Fibroblast of lung (primary cell): Measurements from ENCODE around the gene ZC3H7B.

Source experiments
- EZH2 ChIP-seq: IDR thresholded peaks from 2 replicates; pipeline ENCODE4 v1.5.1; 2012; ENCODE audit warnings: low read length, control low read depth, mild to moderate bottlenecking; ENCODE audit errors: missing control alignments
- TF ChIP-seq, protein P1 (sequence below), 2 donors: IDR thresholded peaks in 1 of 2; conservative IDR thresholded peaks in 1 of 2; 1 replicate in 1 of 2; 2 replicates in 1 of 2; pipeline ENCODE4 v1.5.1; 2011 to 2012; ENCODE audit warnings: low read length in 2 of 2, control low read depth in 1 of 2, inconsistent platforms in 1 of 2, low read depth in 1 of 2, mild to moderate bottlenecking in 1 of 2

DNA sequence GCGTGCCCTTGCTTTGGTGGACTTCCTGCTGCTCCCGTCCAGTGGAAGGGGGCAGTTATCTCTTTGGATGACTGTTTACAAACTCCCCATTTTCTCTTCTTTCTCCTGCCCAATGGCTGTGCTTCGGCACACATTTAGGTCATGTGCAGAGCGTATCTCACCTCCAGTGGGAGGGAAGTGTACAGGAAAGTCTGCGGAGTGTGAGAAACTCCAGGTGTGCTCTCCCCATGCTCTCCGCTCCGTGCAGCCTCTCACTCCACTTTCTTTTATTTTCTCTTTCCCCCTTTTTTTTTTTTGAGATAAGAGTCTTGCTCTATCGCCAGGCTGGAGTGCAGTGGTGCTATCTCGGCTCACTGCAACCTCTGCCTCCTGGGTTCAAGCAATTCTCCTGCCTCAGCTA lies 68.5 kb downstream of the ZC3H7B start:
- TF ChIP-seq, protein P1, sequence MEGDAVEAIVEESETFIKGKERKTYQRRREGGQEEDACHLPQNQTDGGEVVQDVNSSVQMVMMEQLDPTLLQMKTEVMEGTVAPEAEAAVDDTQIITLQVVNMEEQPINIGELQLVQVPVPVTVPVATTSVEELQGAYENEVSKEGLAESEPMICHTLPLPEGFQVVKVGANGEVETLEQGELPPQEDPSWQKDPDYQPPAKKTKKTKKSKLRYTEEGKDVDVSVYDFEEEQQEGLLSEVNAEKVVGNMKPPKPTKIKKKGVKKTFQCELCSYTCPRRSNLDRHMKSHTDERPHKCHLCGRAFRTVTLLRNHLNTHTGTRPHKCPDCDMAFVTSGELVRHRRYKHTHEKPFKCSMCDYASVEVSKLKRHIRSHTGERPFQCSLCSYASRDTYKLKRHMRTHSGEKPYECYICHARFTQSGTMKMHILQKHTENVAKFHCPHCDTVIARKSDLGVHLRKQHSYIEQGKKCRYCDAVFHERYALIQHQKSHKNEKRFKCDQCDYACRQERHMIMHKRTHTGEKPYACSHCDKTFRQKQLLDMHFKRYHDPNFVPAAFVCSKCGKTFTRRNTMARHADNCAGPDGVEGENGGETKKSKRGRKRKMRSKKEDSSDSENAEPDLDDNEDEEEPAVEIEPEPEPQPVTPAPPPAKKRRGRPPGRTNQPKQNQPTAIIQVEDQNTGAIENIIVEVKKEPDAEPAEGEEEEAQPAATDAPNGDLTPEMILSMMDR (conservative IDR thresholded peaks at IDR 0.05 in 1 of 2, IDR thresholded peaks at IDR 0.05 in 1 of 2; ENCODE audit: low read depth in 1 of 2, low read length in 2 of 2) = no peak
- TF ChIP-seq EZH2 = no peak
